GM19193 (cell line): Measurements from ENCODE around the gene RALGPS1.

Experiments used
- POLR2A ChIP-seq: IDR thresholded peaks from 4 replicates; pipeline ENCODE4 v1.6.1; 2011; ENCODE audit not compliant: insufficient read depth, insufficient read length; ENCODE audit errors: extremely low read depth

RALGPS1 gene

GRCh38 chr9:126886034-126886822 is 28.4 kb upstream of the RALGPS1 start:
- no peak for TF ChIP-seq POLR2A

GRCh38 chr9:126886897-126887296 is 27.7 kb upstream of the RALGPS1 start:
- TF ChIP-seq POLR2A, result no peak

- no peak for TF ChIP-seq POLR2A
Measured at GRCh38 chr9:126891676-126892075, 22.9 kb upstream of the RALGPS1 start.

- no peak for TF ChIP-seq POLR2A
Measured at GRCh38 chr9:126893079-126893478, 21.5 kb upstream of the RALGPS1 start.

GRCh38 chr9:126894052-126894603 is 20.5 kb upstream of the RALGPS1 start:
- TF ChIP-seq POLR2A, result no peak

GRCh38 chr9:126902210-126902609 is 12.4 kb upstream of the RALGPS1 start:
- no peak for TF ChIP-seq POLR2A

GRCh38 chr9:126904586-126904985 is 10.0 kb upstream of the RALGPS1 start:
- no peak for TF ChIP-seq POLR2A

- no peak for TF ChIP-seq POLR2A
Measured at GRCh38 chr9:126906091-126906490, 8.5 kb upstream of the RALGPS1 start.

GRCh38 chr9:126907058-126907457 is 7.5 kb upstream of the RALGPS1 start:
- TF ChIP-seq POLR2A, result no peak

GRCh38 chr9:126915281-126915816 is 767 bp downstream of the RALGPS1 start:
- no peak for TF ChIP-seq POLR2A

- no peak for TF ChIP-seq POLR2A
Measured at GRCh38 chr9:126915846-126916543, 1.4 kb downstream of the RALGPS1 start.

- TF ChIP-seq POLR2A, result no peak
Measured at GRCh38 chr9:126916909-126917308, 2.3 kb downstream of the RALGPS1 start.

GRCh38 chr9:126919193-126919592 is 4.6 kb downstream of the RALGPS1 start:
- TF ChIP-seq POLR2A, result no peak

- no peak for TF ChIP-seq POLR2A
Measured at GRCh38 chr9:126925876-126926275, 11.3 kb downstream of the RALGPS1 start.

- TF ChIP-seq POLR2A, result no peak
Measured at GRCh38 chr9:126926364-126926763, 11.8 kb downstream of the RALGPS1 start.
